ENCODE data around the gene CDH18.

CDH18 gene

GRCh38 chr5:19928562-19929421 is 59.2 kb downstream of the CDH18 start:
- no peak for DNase-seq

- no peak for DNase-seq
Measured at GRCh38 chr5:19927919-19928318, 60.1 kb downstream of the CDH18 start.

- no peak for DNase-seq
Measured at GRCh38 chr5:19927170-19927569, 60.8 kb downstream of the CDH18 start.

GRCh38 chr5:19923742-19924141 is 64.3 kb downstream of the CDH18 start:
- DNase-seq: no peak

- no peak for DNase-seq
Measured at GRCh38 chr5:19920761-19921160, 67.2 kb downstream of the CDH18 start.

GRCh38 chr5:19918780-19919179 is 69.2 kb downstream of the CDH18 start:
- no peak for DNase-seq

GRCh38 chr5:19917588-19918122 is 70.3 kb downstream of the CDH18 start:
- no peak for DNase-seq

- DNase-seq: no peak
Measured at GRCh38 chr5:19910136-19910535, 77.9 kb downstream of the CDH18 start.

- DNase-seq: no peak
Measured at GRCh38 chr5:19904766-19905165, 83.2 kb downstream of the CDH18 start.

GRCh38 chr5:19903611-19904010 is 84.4 kb downstream of the CDH18 start:
- DNase-seq: no peak

- DNase-seq: no peak
Measured at GRCh38 chr5:19902316-19902934, 85.6 kb downstream of the CDH18 start.

- no peak for DNase-seq
Measured at GRCh38 chr5:19900269-19900668, 87.7 kb downstream of the CDH18 start.

- no peak for DNase-seq
Measured at GRCh38 chr5:19891658-19892057, 96.3 kb downstream of the CDH18 start.

- DNase-seq: no peak
Measured at GRCh38 chr5:19886123-19886917, 101.7 kb downstream of the CDH18 start.

- DNase-seq: no peak
Measured at GRCh38 chr5:19885040-19885824, 102.8 kb downstream of the CDH18 start.

GRCh38 chr5:19880859-19881436 is 107.1 kb downstream of the CDH18 start:
- no peak for DNase-seq

- DNase-seq: no peak
Measured at GRCh38 chr5:19880458-19880857, 107.5 kb downstream of the CDH18 start.

GRCh38 chr5:19874811-19875210 is 113.2 kb downstream of the CDH18 start:
- DNase-seq: no peak

GRCh38 chr5:19866090-19866450 is 121.9 kb downstream of the CDH18 start:
- no peak for DNase-seq

GRCh38 chr5:19865336-19866089 is 122.5 kb downstream of the CDH18 start:
- DNase-seq: no peak

GRCh38 chr5:19862711-19863110 is 125.3 kb downstream of the CDH18 start:
- DNase-seq: no peak

Measured in NCI-H1048 (cell line).